PFSK-1 (cell line): ENCODE data around the gene CEP112.

Source experiments
- FOXP2 ChIP-seq: optimal IDR thresholded peaks from 2 replicates; pipeline ENCODE3; 2011; ENCODE audit warnings: borderline replicate concordance, control low read depth, inconsistent platforms; ENCODE audit not compliant: insufficient read depth; ENCODE audit errors: extremely low read length, extremely low read depth
- POLR2AphosphoS5 ChIP-seq: IDR thresholded peaks from 2 replicates; pipeline ENCODE4 v1.6.1; 2012; ENCODE audit warnings: low read depth, mild to moderate bottlenecking, control low read depth, low read length, moderate library complexity
- REST ChIP-seq, 2 experiments: IDR thresholded peaks; 2 replicates each; pipeline versions ENCODE4 v1.6.1 to v1.8.0; 2011 to 2012; ENCODE audit warnings: low read depth in 2 of 2, low read length in 2 of 2, control low read depth in 1 of 2, inconsistent platforms in 1 of 2, mild to moderate bottlenecking in 1 of 2, moderate library complexity in 1 of 2; ENCODE audit not compliant: insufficient read depth in 1 of 2
- SIN3A ChIP-seq: IDR thresholded peaks from 2 replicates; pipeline ENCODE4 v1.6.1; 2012; ENCODE audit warnings: mild to moderate bottlenecking, low read length, moderate library complexity, borderline replicate concordance; ENCODE audit not compliant: insufficient read depth
- TAF1 ChIP-seq: IDR thresholded peaks from 2 replicates; pipeline ENCODE4 v1.6.1; 2012; ENCODE audit warnings: low read length, control low read depth, borderline replicate concordance; ENCODE audit not compliant: insufficient read depth

The CEP112 gene

GRCh38 chr17:65780111-65780510 is 411.8 kb downstream of the CEP112 start:
- TF ChIP-seq FOXP2 (no peak), SIN3A (no peak), REST (IDR thresholded peaks at IDR 0.05; ENCODE audit: insufficient read depth in 1 of 2, low read depth in 2 of 2, low read length in 2 of 2) (no peak), POLR2AphosphoS5 (no peak), TAF1 (no peak)

- TF ChIP-seq FOXP2 = no peak
- TF ChIP-seq POLR2AphosphoS5 = no peak
Measured at GRCh38 chr17:65776890-65777289, 415.0 kb downstream of the CEP112 start.

GRCh38 chr17:65774787-65775186 is 417.1 kb downstream of the CEP112 start:
- TF ChIP-seq SIN3A = no peak
- no peak for TF ChIP-seq POLR2AphosphoS5
- TF ChIP-seq REST (IDR thresholded peaks at IDR 0.05; ENCODE audit: insufficient read depth in 1 of 2, low read depth in 2 of 2, low read length in 2 of 2) = no peak
- TF ChIP-seq FOXP2 = no peak
- no peak for TF ChIP-seq TAF1

GRCh38 chr17:65772989-65773388 is 418.9 kb downstream of the CEP112 start:
- no peak for TF ChIP-seq SIN3A
- no peak for TF ChIP-seq TAF1
- no peak for TF ChIP-seq POLR2AphosphoS5
- TF ChIP-seq FOXP2 = no peak
- no peak for TF ChIP-seq REST (IDR thresholded peaks at IDR 0.05; ENCODE audit: insufficient read depth in 1 of 2, low read depth in 2 of 2, low read length in 2 of 2)

GRCh38 chr17:65771704-65772103 is 420.2 kb downstream of the CEP112 start:
- no peak for TF ChIP-seq FOXP2
- TF ChIP-seq TAF1 = no peak
- TF ChIP-seq SIN3A = no peak
- TF ChIP-seq REST (IDR thresholded peaks at IDR 0.05; ENCODE audit: insufficient read depth in 1 of 2, low read depth in 2 of 2, low read length in 2 of 2) = no peak
- TF ChIP-seq POLR2AphosphoS5 = no peak
